ENCODE measurements around the gene THEM4.

The THEM4 gene

DNA sequence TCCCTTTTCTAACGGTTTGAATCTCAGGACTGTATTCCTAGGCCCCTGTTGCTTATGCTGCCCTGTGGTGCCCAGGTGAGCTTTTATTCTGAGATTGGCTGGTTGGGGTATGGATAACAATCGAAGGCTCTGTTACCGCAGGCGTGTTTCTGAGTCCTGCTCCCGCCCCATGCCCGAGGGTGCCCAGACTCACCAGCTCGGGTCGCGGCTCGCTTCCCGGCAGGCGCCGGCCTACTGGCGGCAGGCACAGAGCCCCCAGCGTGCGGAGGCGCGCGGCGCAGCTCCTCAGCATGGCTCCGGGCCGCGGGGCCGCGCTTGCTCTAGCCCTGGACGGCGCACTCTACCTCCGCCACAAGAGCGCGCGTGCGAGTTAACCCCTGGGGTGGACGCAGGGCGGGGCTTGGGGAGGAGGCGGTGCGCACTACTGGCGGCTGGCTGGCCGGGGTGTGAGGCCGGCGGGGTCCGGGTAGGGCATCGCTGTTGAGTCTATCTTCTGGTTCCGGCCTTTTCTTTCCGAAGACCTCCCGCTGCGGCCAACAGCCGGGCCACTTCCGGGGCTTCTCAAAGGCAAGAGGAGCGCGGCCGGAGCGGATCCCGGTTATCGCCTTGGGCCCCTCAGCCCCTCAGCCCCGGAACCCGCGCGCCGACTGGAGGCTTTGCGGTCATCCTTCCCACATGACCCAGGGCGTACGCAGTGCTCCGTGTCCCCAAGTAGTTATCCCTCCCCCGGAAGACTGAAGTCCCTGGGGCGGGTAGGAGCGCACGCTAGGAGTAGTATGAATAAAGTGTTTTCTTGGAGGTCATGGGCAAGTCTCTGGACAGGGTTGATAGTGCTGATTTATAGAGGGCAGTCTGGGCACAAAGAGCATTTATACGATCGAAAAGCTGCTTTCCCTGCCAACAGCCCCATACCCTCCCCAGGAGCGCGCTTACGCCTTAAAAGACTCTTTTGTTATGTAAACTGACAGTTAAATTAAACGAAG is at the start of gene THEM4:
Gene THEM4, minus strand, starts transcription at position 345 of the 983 bp plus-strand sequence. Its CDS starts 53 bp downstream, at position 292.
- peak; percentile 97 for DNase-seq

DNA sequence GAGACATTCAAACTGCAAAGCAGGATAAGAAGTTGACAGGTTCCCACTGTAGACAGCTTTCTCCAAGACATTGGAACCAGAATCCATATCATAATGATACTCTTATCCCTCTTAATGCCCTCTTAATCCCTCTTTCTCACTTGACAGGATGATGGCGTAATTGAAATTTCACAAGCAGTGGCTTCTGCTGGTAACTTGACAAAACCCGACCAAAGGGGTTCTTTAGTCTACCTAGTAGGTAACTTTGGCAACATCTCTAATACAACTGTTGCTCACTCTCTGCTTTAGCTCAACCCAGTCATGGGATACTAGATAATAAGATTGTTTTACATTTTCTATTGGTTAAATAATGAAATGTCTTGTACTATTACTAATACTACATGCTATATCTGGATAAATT is 49.6 kb upstream of the THEM4 start:
- DNase-seq, result no peak

DNA sequence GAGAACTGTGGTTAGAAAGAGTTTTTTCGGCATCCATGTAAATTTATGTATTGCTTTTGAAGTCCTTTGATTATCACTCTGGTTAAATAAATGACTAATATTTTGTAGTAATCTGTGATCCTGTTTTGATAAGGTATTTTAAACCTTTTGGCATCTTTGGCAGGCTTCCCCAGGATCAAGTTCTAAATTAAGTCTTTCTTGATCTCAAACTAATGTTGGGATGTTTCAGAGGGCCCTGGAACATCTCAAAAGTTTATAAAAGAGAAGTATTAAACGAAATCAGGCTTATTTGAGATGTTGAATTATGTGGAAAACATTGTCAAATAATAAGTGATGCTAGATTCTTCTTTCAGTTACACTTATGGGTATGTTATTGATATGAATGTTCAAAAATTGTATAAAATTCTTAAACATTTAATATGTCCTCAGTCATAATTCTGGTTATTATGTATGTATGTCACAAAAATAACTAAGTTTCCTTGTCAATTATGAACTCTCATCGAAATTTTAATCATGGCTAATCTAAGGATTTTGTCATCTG is 47.7 kb upstream of the THEM4 start:
- no peak for DNase-seq

GRCh38 chr1:151953409-151954094 is 44.2 kb upstream of the THEM4 start:
- DNase-seq, result no peak

GRCh38 chr1:151952811-151953210 is 43.5 kb upstream of the THEM4 start:
- no peak for DNase-seq

- no peak for DNase-seq
Observed at GRCh38 chr1:151949371-151950193, 40.3 kb upstream of the THEM4 start.

- DNase-seq, result no peak
Observed at GRCh38 chr1:151948506-151948905, 39.2 kb upstream of the THEM4 start.

DNA sequence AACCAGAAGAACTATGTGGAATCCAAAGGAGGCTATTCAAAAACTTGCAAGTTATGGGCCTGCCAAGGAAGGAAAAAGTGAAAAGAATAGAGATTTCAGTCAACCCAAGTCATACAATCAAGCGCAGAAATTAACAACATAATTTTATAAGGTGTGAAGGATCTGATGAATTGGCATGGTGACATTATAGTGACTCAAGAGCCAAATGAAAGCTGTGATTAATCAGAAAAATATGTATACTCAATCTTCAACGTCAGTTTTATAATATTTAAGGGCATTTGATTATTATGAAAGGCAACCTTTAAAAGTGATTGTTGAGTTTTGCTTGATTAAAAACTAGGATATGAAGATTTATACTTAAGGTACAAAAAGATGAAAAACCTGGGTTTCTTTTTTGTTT is 37.8 kb upstream of the THEM4 start:
- DNase-seq, result no peak

- peak; percentile 30 for DNase-seq
Observed at GRCh38 chr1:151945725-151946722, 36.7 kb upstream of the THEM4 start.

DNA sequence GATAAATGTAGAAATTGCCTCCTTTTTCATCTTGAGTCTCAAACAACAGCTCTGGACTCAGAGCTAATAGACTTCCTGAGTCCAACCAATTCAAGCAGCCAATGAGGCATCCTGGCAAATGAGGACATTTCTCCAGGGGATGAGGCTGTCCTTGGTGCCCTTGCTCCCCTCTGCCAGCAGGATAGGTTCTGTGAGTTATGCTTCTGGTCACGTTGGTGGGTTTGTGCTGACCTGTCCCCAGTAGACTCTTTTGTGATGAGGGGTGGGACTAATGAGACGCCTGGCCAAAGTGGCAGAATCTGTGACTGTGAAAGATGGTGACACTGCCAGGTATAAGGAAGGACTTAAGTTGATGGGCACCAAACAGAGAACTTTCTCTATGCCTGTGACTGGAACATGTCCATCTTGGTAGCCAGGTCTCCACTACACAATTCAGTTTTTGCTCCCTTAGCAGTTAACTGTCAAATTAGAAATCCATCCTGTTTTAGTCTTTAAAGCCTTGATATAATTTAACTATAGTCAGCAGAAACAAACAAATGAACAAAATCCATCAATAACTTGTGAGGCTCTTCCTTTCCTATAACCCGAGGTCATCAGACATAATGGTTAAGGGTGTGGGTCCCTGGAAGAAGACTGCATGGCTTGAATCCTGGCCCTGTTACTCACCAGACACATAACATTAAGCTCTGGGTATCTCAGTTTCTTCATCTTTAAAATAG is 35.7 kb upstream of the THEM4 start:
- no peak for DNase-seq

GRCh38 chr1:151944126-151944856 is 35.0 kb upstream of the THEM4 start:
- no peak for DNase-seq

- no peak for DNase-seq
Observed at GRCh38 chr1:151943591-151943990, 34.3 kb upstream of the THEM4 start.

GRCh38 chr1:151942882-151943281 is 33.6 kb upstream of the THEM4 start:
- no peak for DNase-seq

DNA sequence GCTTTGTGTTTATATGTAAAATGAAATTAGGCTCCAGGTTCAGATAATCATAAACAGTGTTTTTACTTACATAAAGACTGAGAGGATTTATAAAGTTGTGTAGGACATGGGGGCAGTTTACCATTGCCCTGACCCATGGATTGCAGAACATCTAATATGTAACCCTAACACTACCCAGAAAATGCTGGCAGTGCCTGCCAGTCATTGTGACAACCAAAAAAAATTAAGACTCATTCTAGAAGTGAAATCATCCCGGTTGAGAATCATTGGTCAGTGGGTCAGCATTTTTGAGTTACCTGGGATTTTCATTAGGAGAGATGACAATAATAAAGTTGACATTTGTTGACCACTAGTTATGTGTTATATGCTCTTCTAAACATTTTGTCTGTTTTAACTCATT is 31.2 kb upstream of the THEM4 start:
- DNase-seq, result no peak

- DNase-seq, result no peak
Observed at GRCh38 chr1:151939779-151940178, 30.5 kb upstream of the THEM4 start.

DNA sequence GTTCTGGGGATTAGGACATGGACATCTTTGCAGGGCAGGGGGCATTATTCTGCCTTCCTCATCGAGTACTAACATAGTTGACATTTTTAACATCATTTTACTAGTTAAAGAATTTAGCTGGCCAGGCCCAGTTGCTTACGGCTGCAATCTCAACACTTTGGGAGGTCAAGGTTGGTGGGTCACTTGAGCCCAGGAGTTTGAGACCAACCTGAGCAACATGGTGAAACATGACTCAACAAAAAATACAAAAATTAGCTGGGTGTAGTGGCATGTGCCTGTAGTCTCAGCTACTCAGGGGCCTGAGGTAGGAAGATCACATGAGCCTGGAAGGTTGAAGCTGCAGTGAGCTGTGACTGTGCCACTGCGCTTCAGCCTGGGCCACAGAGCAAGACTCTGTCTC is 29.8 kb upstream of the THEM4 start:
- DNase-seq, result no peak

GRCh38 chr1:151936653-151937052 is 27.3 kb upstream of the THEM4 start:
- DNase-seq, result no peak

DNA sequence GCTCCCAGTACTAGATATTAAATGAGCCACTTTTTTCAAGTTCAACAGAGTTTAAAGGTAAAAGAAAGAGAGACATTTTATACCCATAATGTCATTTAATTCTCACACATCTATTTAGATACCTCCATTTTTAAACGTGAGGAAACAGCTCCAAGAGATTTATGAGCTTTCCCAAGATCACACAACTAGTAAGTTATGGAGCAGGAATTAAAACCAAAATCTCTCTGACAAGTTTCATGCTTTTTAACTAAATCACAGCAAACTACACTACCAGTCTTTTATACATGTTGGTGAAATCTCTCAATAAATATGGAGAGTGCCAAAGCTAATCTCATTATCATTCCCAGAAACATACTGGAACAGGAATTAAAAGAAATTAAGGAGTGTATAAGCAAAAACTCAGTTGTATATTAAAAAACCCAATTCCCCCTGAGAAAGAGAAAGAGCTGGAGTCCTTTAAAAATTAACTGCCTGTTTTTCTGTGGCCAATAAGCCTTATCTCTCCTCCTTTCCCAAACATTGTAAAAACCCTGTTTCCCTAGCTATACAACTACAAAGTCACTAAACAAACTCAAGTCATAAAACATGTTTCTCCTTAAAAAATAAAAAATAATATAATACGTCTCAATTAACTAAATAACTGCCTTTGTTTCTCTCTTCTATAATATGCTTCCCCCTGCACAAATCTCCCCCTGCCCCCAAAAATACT is 26.7 kb upstream of the THEM4 start:
- no peak for DNase-seq

- DNase-seq, result no peak
Observed at GRCh38 chr1:151935154-151935553, 25.8 kb upstream of the THEM4 start.

Data from activated naive CD4-positive, alpha-beta T cell treated with anti-CD3 and anti-CD28 coated beads, Interleukin-2, amount 50 U/mL, for 16 hours (primary cell).